CD14-positive monocyte (primary cell): ENCODE results near the gene PRR27. TPM values are rescaled to one million over a fixed set of nuclear protein-coding genes. Genes with fewer than 3 reads are reported as not detected.

Experiments used
- DNase-seq, 3 donors: peaks; one replicate each; pipeline ENCODE4 v3.0.0-alpha.2; 2011 to 2022
- H2AFZ ChIP-seq: 2 replicates; pipeline ENCODE4 v1.6.0; 2012; ENCODE audit warnings: mild to moderate bottlenecking, low read depth, low read length, inconsistent platforms; ENCODE audit not compliant: insufficient read depth, poor library complexity, severe bottlenecking
- H3K27ac ChIP-seq, 2 donors: 1 replicate in 1 of 2; 2 replicates in 1 of 2; pipeline ENCODE4 v1.5.1; 2012 to 2013; ENCODE audit warnings: low read length in 2 of 2, control low read depth in 1 of 2, inconsistent platforms in 1 of 2, low read depth in 1 of 2, mild to moderate bottlenecking in 1 of 2
- H3K27me3 ChIP-seq, 2 donors: one replicate each; pipeline versions ENCODE4 v1.6.0 to v1.6.1; 2011 to 2013; ENCODE audit warnings: low read length in 2 of 2; ENCODE audit not compliant: control insufficient read depth in 2 of 2, insufficient read depth in 2 of 2
- H3K36me3 ChIP-seq, 2 donors: replicated peaks in 1 of 2; 1 replicate in 1 of 2; 2 replicates in 1 of 2; pipeline versions ENCODE4 v1.5.1 to v1.6.1; 2012 to 2013; ENCODE audit warnings: low read length in 2 of 2, control low read depth in 1 of 2, inconsistent platforms in 1 of 2, mild to moderate bottlenecking in 1 of 2; ENCODE audit not compliant: insufficient read depth in 2 of 2, control insufficient read depth in 1 of 2
- H3K4me1 ChIP-seq, 2 donors: 1 replicate in 1 of 2; 2 replicates in 1 of 2; pipeline versions ENCODE4 v1.5.1 to v1.6.1; 2012 to 2013; ENCODE audit warnings: low read length in 2 of 2, control low read depth in 1 of 2, inconsistent platforms in 1 of 2, mild to moderate bottlenecking in 1 of 2, moderate library complexity in 1 of 2; ENCODE audit not compliant: insufficient read depth in 2 of 2, control insufficient read depth in 1 of 2
- H3K4me2 ChIP-seq: replicated peaks from 2 replicates; pipeline ENCODE3; 2012; ENCODE audit warnings: low read length, moderate library complexity, mild to moderate bottlenecking; ENCODE audit not compliant: poor library complexity, severe bottlenecking; ENCODE audit errors: extremely low read depth
- H3K4me3 ChIP-seq, 3 experiments: fragments of 200-600 bp in 1 of 3; sonication (generic) in 1 of 3; replicated peaks in 1 of 3; 1 replicate in 2 of 3; 2 replicates in 1 of 3; pipeline ENCODE4 v1.5.1; 2011 to 2013; ENCODE audit warnings: low read length in 3 of 3, mild to moderate bottlenecking in 3 of 3, control low read depth in 2 of 3, low read depth in 2 of 3, inconsistent platforms in 1 of 3, moderate library complexity in 1 of 3
- H3K79me2 ChIP-seq: 2 replicates; pipeline ENCODE4 v1.6.0; 2012; ENCODE audit warnings: mild to moderate bottlenecking, control low read depth, inconsistent platforms, low read length, moderate library complexity; ENCODE audit not compliant: insufficient read depth
- H3K9ac ChIP-seq: 2 replicates; pipeline ENCODE4 v1.6.0; 2017; ENCODE audit warnings: low read length, mild to moderate bottlenecking; ENCODE audit not compliant: insufficient read depth, poor library complexity, severe bottlenecking
- H3K9me3 ChIP-seq, 2 donors: replicated peaks in 1 of 2; 1 replicate in 1 of 2; 2 replicates in 1 of 2; pipeline versions ENCODE4 v1.5.1 to v1.6.1; 2012 to 2013; ENCODE audit warnings: low read length in 2 of 2, control low read depth in 1 of 2; ENCODE audit not compliant: control insufficient read depth in 1 of 2, insufficient read depth in 1 of 2
- H4K20me1 ChIP-seq: 2 replicates; pipeline ENCODE4 v1.6.0; 2012; ENCODE audit warnings: mild to moderate bottlenecking, low read length, control low read depth, moderate library complexity; ENCODE audit not compliant: insufficient read depth
- H3K27ac Mint-ChIP-seq, 7 donors: one replicate each; pipeline ENCODE4 v1.8.0; 2020; ENCODE audit warnings: mild to moderate bottlenecking in 7 of 7, mixed read lengths in 7 of 7, moderate library complexity in 6 of 7, inconsistent platforms in 2 of 7
- H3K27me3 Mint-ChIP-seq, 3 donors: one replicate each; pipeline ENCODE4 v1.8.0; 2021 to 2022; ENCODE audit warnings: low read depth in 3 of 3, mild to moderate bottlenecking in 3 of 3, mixed read lengths in 3 of 3, moderate library complexity in 3 of 3, inconsistent platforms in 1 of 3
- H3K36me3 Mint-ChIP-seq, 2 donors: one replicate each; pipeline ENCODE4 v1.8.0; 2020; ENCODE audit warnings: mixed read lengths in 2 of 2, inconsistent platforms in 1 of 2, mild to moderate bottlenecking in 1 of 2
- H3K4me1 Mint-ChIP-seq: one replicate; pipeline ENCODE4 v1.8.0; 2020; ENCODE audit warnings: mild to moderate bottlenecking, mixed read lengths
- H3K4me3 Mint-ChIP-seq, 2 donors: one replicate each; pipeline ENCODE4 v1.8.0; 2020; ENCODE audit warnings: mild to moderate bottlenecking in 2 of 2, mixed read lengths in 2 of 2, moderate library complexity in 1 of 2
- H3K9me3 Mint-ChIP-seq, 7 donors: one replicate each; pipeline ENCODE4 v1.8.0; 2020 to 2022; ENCODE audit warnings: mixed read lengths in 7 of 7, mild to moderate bottlenecking in 6 of 7, moderate library complexity in 6 of 7, inconsistent platforms in 2 of 7
- CTCF ChIP-seq: fragments of 200-600 bp; IDR thresholded peaks from one replicate; pipeline ENCODE4 v1.8.0; 2022; ENCODE audit warnings: antibody characterized with exemption, mild to moderate bottlenecking
- WGBS: methylation state at CpG from one replicate; pipeline ENCODE4 v1.1.5; 2013; ENCODE audit warnings: missing lambda C conversion rate; ENCODE audit not compliant: insufficient coverage; 5-methylcytosine and 5-hydroxymethylcytosine counted together
- intact Hi-C, 2 donors: fragments of 100-400 bp; cut with micrococcal nuclease; formaldehyde crosslinking; loops; one replicate each; pipeline versions ENCODE4 v1.15.0 to v1.15.1; 2023
- polyA minus RNA-seq: library from RNA; depleted of rRNA, polyadenylated mRNA; stranded (reverse); fragments of >200 nt; gene quantifications from 2 replicates; pipeline ENCODE4 v1.2.3, GENCODE V29; 2012
- polyA plus RNA-seq, 3 donors: library from polyadenylated mRNA; depleted of rRNA in 1 of 3; unstranded in 2 of 3; stranded (reverse) in 1 of 3; fragments of 300-500 nt in 2 of 3; fragments of >200 nt in 1 of 3; fragmentation: Illumina TruSeq in 2 of 3; gene quantifications; 1 replicate in 2 of 3; 2 replicates in 1 of 3; pipeline ENCODE4 v1.2.3, GENCODE V29; 2012 to 2021
- total RNA-seq, 12 experiments: library from RNA in 1 of 12; stranded (reverse) in 1 of 12; fragments of 120-200 nt in 1 of 12; gene quantifications; one replicate each; pipeline ENCODE4 v1.2.4 and lab custom pipeline; 2013 to 2026; ENCODE audit warnings: mixed read lengths in 6 of 12, inconsistent platforms in 1 of 12

The PRR27 gene
- total RNA-seq (2013): not detected
- polyA plus RNA-seq (not detected), polyA minus RNA-seq (not detected in 2 replicates), total RNA-seq (lab: John Stamatoyannopoulos, UW) (0 to 2.7 (median 0) reads per million in 11 experiments)

- WGBS: no CpG with 5 or more reads among the region's 3 CpGs
- H3K36me3 ChIP-seq: no peaks in the 10 kb centered on the region
- H3K4me3 Mint-ChIP-seq: no peak within 1 kb of the TSS
- H3K27me3 Mint-ChIP-seq: peaks cover 0 to 2% (median 0%) of the 10 kb centered on the region in 3 donors
- H3K9ac ChIP-seq: no peak within 1 kb of the TSS
- no peaks in the 10 kb centered on the region for H3K27me3 ChIP-seq
- intact Hi-C loops: no loop called here
- no peak within 1 kb of the TSS for H3K27ac Mint-ChIP-seq
- no peaks in the 10 kb centered on the region for H3K36me3 Mint-ChIP-seq
- no peaks in the 10 kb centered on the region for H4K20me1 ChIP-seq
- H3K9me3 ChIP-seq: no peaks in the 10 kb centered on the region
- H3K4me1 Mint-ChIP-seq: no peaks in the 10 kb centered on the region
- H2AFZ ChIP-seq: no peak within 1 kb of the TSS
- no peak within 1 kb of the TSS for H3K27ac ChIP-seq
- no peak for DNase-seq
- TF ChIP-seq CTCF: no peak
- no peak within 1 kb of the TSS for H3K4me3 ChIP-seq
- H3K4me1 ChIP-seq: no peaks in the 10 kb centered on the region
- H3K4me2 ChIP-seq: no peak within 1 kb of the TSS
- H3K79me2 ChIP-seq: no peaks in the 10 kb centered on the region
- H3K9me3 Mint-ChIP-seq: no peaks in the 10 kb centered on the region
These were observed at the start of gene PRR27 for GRCh38 chr4:70153937-70154336. Gene PRR27 (plus strand): TSS chr4:70154237. CDS start chr4:70154376, 139 bp downstream.

- Histone ChIP-seq H3K36me3 (no peaks in the 10 kb centered on the region), H4K20me1 (no peaks in the 10 kb centered on the region), H3K79me2 (no peaks in the 10 kb centered on the region), H3K27ac (no peak overlapping the region), H3K27me3 (no peaks in the 10 kb centered on the region), H3K4me2 (no peak overlapping the region), H3K4me3 (no peak overlapping the region), H2AFZ (no peak overlapping the region), H3K4me1 (no peaks in the 10 kb centered on the region), H3K9ac (no peak overlapping the region), H3K9me3 (no peaks in the 10 kb centered on the region)
- peaks cover 0 to 2% (median 0%) of the 10 kb centered on the region in 3 donors for H3K27me3 Mint-ChIP-seq
- H3K4me3 Mint-ChIP-seq: no peak overlapping the region
- no peak for DNase-seq
- intact Hi-C loops: no loop called here
- no peaks in the 10 kb centered on the region for H3K36me3 Mint-ChIP-seq
- H3K4me1 Mint-ChIP-seq: no peaks in the 10 kb centered on the region
- H3K27ac Mint-ChIP-seq: no peak overlapping the region
- TF ChIP-seq CTCF: no peak
- H3K9me3 Mint-ChIP-seq: peaks cover 0 to 4% (median 0%) of the 10 kb centered on the region in 7 donors
These were observed 43.1 kb upstream of the PRR27 start for GRCh38 chr4:70110917-70111316.
